CD1c-positive myeloid dendritic cell (primary cell): ENCODE results near the gene PLA2G4F.

Experiments used
- DNase-seq: peaks from one replicate; pipeline ENCODE4 v3.0.0-alpha.2; 2016; ENCODE audit errors: extremely low spot score

The PLA2G4F gene

GRCh38 chr15:42146551-42147430 lies 9.6 kb downstream of the PLA2G4F start:
- DNase-seq: no peak

GRCh38 chr15:42145546-42146455 lies 10.6 kb downstream of the PLA2G4F start:
- no peak for DNase-seq

GRCh38 chr15:42144841-42145375 lies 11.5 kb downstream of the PLA2G4F start:
- no peak for DNase-seq

- no peak for DNase-seq
These were observed 12.4 kb downstream of the PLA2G4F start for GRCh38 chr15:42143866-42144625.

GRCh38 chr15:42143356-42143755 lies 13.1 kb downstream of the PLA2G4F start:
- DNase-seq: no peak

GRCh38 chr15:42141795-42142667 lies 14.4 kb downstream of the PLA2G4F start:
- DNase-seq: no peak

GRCh38 chr15:42141246-42141645 lies 15.2 kb downstream of the PLA2G4F start:
- no peak for DNase-seq

GRCh38 chr15:42140383-42141070 lies 15.9 kb downstream of the PLA2G4F start:
- no peak for DNase-seq

GRCh38 chr15:42139596-42139995 lies 16.8 kb downstream of the PLA2G4F start:
- no peak for DNase-seq

GRCh38 chr15:42138968-42139386 lies 17.5 kb downstream of the PLA2G4F start:
- peak; percentile 61 for DNase-seq

GRCh38 chr15:42138411-42138810 lies 18.0 kb downstream of the PLA2G4F start:
- DNase-seq: no peak

GRCh38 chr15:42137461-42138261 lies 18.8 kb downstream of the PLA2G4F start:
- peak; percentile 49 for DNase-seq

- no peak for DNase-seq
These were observed 19.9 kb downstream of the PLA2G4F start for GRCh38 chr15:42136513-42136912.

GRCh38 chr15:42135351-42135750 lies 21.1 kb downstream of the PLA2G4F start:
- no peak for DNase-seq

GRCh38 chr15:42134617-42135245 lies 21.7 kb downstream of the PLA2G4F start:
- no peak for DNase-seq

- DNase-seq: peak; percentile 58
These were observed 22.4 kb downstream of the PLA2G4F start for GRCh38 chr15:42133886-42134502.

- no peak for DNase-seq
These were observed 23.1 kb downstream of the PLA2G4F start for GRCh38 chr15:42133356-42133755.
